ENCODE measurements around the gene KCNB1.

KCNB1 gene

GRCh38 chr20:49482621-49483017 lies at the start of gene KCNB1:
KCNB1 (minus strand) TSS chr20:49482668; CDS start chr20:49482480, 188 bp downstream.
- peak; percentile 46 to 51 for DNase-seq

- no peak for DNase-seq
These were observed 47.0 kb upstream of the KCNB1 start for GRCh38 chr20:49529470-49529869.

- no peak for DNase-seq
These were observed 44.1 kb upstream of the KCNB1 start for GRCh38 chr20:49526568-49526967.

GRCh38 chr20:49526056-49526455 lies 43.6 kb upstream of the KCNB1 start:
- no peak for DNase-seq

GRCh38 chr20:49523767-49524360 lies 41.4 kb upstream of the KCNB1 start:
- no peak for DNase-seq

- DNase-seq = no peak
These were observed 38.9 kb upstream of the KCNB1 start for GRCh38 chr20:49521356-49521755.

GRCh38 chr20:49519777-49520359 lies 37.4 kb upstream of the KCNB1 start:
- DNase-seq = no peak

GRCh38 chr20:49519212-49519712 lies 36.8 kb upstream of the KCNB1 start:
- DNase-seq = no peak

GRCh38 chr20:49518576-49518975 lies 36.1 kb upstream of the KCNB1 start:
- DNase-seq = no peak

GRCh38 chr20:49517805-49518100 lies 35.3 kb upstream of the KCNB1 start:
- DNase-seq = no peak

GRCh38 chr20:49516916-49517804 lies 34.7 kb upstream of the KCNB1 start:
- no peak for DNase-seq

GRCh38 chr20:49515586-49515985 lies 33.1 kb upstream of the KCNB1 start:
- no peak for DNase-seq

GRCh38 chr20:49513517-49513916 lies 31.0 kb upstream of the KCNB1 start:
- DNase-seq = no peak

GRCh38 chr20:49513009-49513408 lies 30.5 kb upstream of the KCNB1 start:
- DNase-seq = no peak

GRCh38 chr20:49511788-49512525 lies 29.5 kb upstream of the KCNB1 start:
- DNase-seq = no peak

GRCh38 chr20:49510562-49511122 lies 28.2 kb upstream of the KCNB1 start:
- DNase-seq = no peak

- peak; percentile 6 to 10 for DNase-seq
These were observed 26.1 kb upstream of the KCNB1 start for GRCh38 chr20:49508435-49509199.

GRCh38 chr20:49507741-49508434 lies 25.4 kb upstream of the KCNB1 start:
- DNase-seq = no peak

- no peak for DNase-seq
These were observed 23.1 kb upstream of the KCNB1 start for GRCh38 chr20:49505518-49505917.

GRCh38 chr20:49503176-49503575 lies 20.7 kb upstream of the KCNB1 start:
- DNase-seq = no peak

GRCh38 chr20:49501917-49502316 lies 19.4 kb upstream of the KCNB1 start:
- no peak for DNase-seq

- DNase-seq = no peak
These were observed 14.9 kb upstream of the KCNB1 start for GRCh38 chr20:49497398-49497669.
